AG09319 (cell line): ENCODE results near the gene NUP210.

Experiments used
- DNase-seq: peaks from one replicate; pipeline ENCODE4 v3.0.0-alpha.2; 2010; ENCODE audit warnings: low read depth; ENCODE audit errors: extremely low read depth
- CTCF ChIP-seq: IDR thresholded peaks from 2 replicates; pipeline ENCODE4 v1.5.1; 2011; ENCODE audit warnings: low read depth, mild to moderate bottlenecking, inconsistent platforms, low read length, moderate library complexity

The NUP210 gene

GRCh38 chr3:13359916-13360315, 60.2 kb downstream of the NUP210 start:
- TF ChIP-seq CTCF = no peak
- no peak for DNase-seq

- no peak for DNase-seq
- TF ChIP-seq CTCF = no peak
These were observed 61.5 kb downstream of the NUP210 start for GRCh38 chr3:13358643-13359042.

GRCh38 chr3:13358051-13358450, 62.1 kb downstream of the NUP210 start:
- no peak for DNase-seq

GRCh38 chr3:13357074-13357473, 63.0 kb downstream of the NUP210 start:
- no peak for DNase-seq
- no peak for TF ChIP-seq CTCF

More at GRCh38 chr3:13358051-13358450, 62.1 kb downstream of the NUP210 start:
- TF ChIP-seq CTCF = no peak

GRCh38 chr3:13353936-13354542, 66.1 kb downstream of the NUP210 start:
- TF ChIP-seq CTCF = no peak; the same call in 1 of the 2 replicates
- no peak for DNase-seq

GRCh38 chr3:13353506-13353905, 66.6 kb downstream of the NUP210 start:
- no peak for TF ChIP-seq CTCF
- no peak for DNase-seq

- no peak for DNase-seq
- no peak for TF ChIP-seq CTCF
These were observed 67.4 kb downstream of the NUP210 start for GRCh38 chr3:13352621-13353131.
